ENCODE results near the gene SYPL1.

- TF ChIP-seq, protein P1, sequence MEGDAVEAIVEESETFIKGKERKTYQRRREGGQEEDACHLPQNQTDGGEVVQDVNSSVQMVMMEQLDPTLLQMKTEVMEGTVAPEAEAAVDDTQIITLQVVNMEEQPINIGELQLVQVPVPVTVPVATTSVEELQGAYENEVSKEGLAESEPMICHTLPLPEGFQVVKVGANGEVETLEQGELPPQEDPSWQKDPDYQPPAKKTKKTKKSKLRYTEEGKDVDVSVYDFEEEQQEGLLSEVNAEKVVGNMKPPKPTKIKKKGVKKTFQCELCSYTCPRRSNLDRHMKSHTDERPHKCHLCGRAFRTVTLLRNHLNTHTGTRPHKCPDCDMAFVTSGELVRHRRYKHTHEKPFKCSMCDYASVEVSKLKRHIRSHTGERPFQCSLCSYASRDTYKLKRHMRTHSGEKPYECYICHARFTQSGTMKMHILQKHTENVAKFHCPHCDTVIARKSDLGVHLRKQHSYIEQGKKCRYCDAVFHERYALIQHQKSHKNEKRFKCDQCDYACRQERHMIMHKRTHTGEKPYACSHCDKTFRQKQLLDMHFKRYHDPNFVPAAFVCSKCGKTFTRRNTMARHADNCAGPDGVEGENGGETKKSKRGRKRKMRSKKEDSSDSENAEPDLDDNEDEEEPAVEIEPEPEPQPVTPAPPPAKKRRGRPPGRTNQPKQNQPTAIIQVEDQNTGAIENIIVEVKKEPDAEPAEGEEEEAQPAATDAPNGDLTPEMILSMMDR (IDR thresholded peaks at IDR 0.05; ENCODE audit: borderline replicate concordance, extremely low read depth, low read length, poor library complexity, severe bottlenecking) = no peak
- no peak for TF ChIP-seq EZH2 (IDR thresholded peaks at IDR 0.05; ENCODE audit: borderline replicate concordance, low read depth, low read length, severe bottlenecking)
Observed at GRCh38 chr7:106068538-106068961, 43.6 kb downstream of the SYPL1 start.
